NCI-H524 treated with DMSO at 0.1 percent for 48 hours (cell line): ENCODE data around the gene GID8.

ENCODE experiments used
- DNase-seq: peaks from one replicate; lab custom pipeline; 2025; lab: John Stamatoyannopoulos, UW

The GID8 gene

GRCh38 chr20:62986257-62986800 lies 48.4 kb downstream of the GID8 start:
- DNase-seq: no peak

DNA sequence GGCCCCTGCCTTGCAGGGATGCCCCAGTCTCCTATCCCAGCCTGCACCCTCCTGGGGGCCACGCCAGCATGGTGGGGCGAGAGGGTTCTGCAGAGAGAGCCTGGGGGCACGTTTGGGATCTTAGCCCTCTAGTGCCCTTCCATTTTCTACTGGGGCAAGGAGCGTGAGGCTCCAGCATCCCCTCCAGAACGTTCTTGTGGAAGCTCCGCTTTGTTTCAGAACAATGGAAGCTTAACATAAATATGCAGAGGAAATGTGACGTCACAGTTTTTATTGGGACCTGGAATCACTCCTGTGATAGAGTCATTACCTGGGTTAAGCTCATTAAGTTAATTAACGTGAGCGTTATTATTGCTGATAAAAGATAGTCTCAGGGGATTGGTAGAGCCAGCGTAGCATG lies 49.2 kb downstream of the GID8 start:
- no peak for DNase-seq

DNA sequence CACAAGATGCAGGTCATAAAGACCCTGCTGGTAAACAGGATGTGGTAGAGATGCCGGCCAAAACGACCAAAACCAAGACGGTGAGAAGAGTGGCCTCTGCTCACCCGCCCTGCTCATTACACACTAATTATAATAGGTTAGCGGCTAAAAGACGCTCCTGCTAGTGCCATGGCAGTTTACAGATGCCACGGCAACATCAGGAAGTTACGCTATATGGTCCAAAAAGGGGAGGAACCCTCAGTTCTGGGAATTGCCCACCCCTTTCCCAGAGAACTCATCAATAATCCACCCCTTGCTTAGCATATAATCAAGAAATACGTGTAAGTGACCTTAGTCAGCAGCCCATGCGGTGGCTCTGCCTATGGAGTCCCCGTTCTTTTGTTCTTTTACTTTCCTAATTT lies 51.3 kb downstream of the GID8 start:
- DNase-seq: no peak

DNA sequence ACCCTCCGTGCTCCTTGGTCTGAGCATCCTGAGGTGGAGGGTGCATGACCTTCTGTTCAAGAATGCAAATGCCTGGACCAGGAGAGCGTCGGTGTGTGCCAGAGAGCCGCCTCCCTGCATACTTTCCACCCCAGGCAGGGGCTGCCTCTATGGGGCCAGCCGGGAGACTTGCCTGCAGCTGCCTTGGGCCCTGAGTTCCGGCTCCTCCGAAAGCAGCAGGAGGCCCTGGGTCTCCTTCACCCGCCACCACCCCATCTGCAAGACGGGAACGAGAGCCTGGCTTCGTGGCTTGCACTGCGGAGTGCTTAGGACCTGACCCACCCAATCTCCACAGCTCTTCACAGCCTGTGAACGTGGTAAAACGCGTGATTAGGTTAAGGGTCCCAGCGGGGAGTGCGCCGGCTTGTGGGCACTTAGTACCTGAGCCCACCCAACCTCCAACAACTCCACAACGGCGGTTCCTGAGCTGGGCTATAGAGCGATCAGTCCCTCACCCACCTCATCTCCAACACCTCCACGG lies 52.4 kb downstream of the GID8 start:
- no peak for DNase-seq

DNA sequence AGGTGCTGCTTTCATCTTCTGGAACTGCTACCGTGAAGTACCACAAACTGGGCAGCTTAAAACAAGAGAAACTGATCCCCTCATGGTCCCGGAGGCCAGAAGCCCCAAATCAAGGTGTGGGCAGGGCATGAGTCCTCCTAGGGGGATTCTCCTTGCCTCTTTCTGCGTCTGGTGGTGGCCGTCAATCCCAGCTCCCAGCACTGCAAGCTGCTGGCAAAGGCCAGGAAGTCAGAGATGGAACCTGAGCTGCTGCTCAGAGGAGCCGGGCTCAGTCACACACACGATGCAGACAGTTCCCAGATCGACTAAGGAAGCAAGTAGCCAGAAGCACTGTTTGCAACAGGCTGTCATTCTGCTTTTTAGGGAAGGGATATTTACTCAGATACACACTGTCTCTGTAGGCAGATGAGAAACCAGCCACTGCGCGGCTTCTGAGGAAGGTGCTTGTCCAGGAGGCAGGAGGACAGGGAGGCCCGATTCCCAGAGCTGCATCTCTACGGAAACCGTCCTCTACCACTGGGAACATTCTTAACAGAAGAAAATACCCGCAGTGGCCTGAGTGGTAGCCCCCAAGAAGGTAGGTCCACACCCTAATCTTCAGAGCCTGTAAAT lies 53.4 kb downstream of the GID8 start:
- no peak for DNase-seq

DNA sequence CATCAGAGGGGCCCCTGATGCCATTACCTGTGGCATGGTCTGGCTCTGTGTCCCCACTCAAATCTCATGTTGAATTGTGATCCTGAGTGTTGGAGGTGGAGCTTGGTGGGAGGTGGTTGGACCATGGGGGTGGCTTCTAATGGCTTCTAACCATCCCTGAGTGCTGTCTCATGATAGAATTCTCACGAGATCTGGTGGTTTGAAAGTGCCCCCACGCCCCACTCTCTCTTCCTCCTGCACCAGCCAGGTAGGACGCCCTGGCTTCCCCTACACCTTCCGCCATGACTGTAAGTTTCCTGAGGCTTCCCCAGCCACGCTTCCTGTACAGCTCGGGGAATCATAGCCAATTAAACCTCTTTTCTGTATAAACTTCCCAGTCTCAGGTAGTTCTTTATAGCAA lies 53.9 kb downstream of the GID8 start:
- no peak for DNase-seq

GRCh38 chr20:62993856-62994494 lies 56.0 kb downstream of the GID8 start:
- DNase-seq: peak; percentile 52

GRCh38 chr20:62994869-62995281 lies 56.9 kb downstream of the GID8 start:
- no peak for DNase-seq

GRCh38 chr20:62995481-62995880 lies 57.5 kb downstream of the GID8 start:
- DNase-seq: no peak

GRCh38 chr20:62995898-62996595 lies 58.1 kb downstream of the GID8 start:
- peak; percentile 90 for DNase-seq

GRCh38 chr20:62996596-62996982 lies 58.6 kb downstream of the GID8 start:
- DNase-seq: no peak

DNA sequence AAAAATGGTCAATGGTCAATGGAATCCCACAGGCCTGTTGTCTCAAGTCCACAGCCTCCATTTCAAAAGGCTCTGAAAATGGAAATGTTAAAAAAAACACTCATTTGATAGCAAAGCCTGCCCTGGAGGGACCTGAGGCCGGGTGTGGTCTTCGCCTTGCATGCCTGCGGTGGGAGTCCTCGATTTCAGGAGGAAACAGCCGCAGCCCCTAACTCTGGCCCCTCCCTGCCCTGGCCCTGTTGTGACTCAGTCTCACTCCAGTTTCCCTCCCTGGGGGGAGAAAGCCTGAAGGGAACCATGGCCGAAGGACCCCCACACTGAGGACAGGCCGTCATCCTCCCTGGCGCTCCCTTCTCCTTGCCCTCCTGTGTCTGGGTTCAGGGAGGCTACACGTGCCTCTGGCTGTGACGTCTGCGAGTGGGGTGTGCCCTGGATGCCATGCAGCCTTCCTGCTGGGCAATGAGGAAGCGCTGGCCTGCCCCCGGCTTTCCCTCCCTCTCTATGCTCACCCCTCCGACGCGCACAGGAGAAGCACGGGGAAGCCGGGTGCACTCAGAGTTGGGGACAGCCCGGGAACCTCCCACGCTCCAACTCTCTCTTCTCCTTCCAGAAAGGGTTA lies 59.6 kb downstream of the GID8 start:
- DNase-seq: no peak
